ENCODE data around the gene TNNT1. TPM values are rescaled to one million over a fixed set of nuclear protein-coding genes. Genes with fewer than 3 reads are reported as not detected.

The TNNT1 gene
- total RNA-seq, 1 donor from 2014 or later = not detected

DNA sequence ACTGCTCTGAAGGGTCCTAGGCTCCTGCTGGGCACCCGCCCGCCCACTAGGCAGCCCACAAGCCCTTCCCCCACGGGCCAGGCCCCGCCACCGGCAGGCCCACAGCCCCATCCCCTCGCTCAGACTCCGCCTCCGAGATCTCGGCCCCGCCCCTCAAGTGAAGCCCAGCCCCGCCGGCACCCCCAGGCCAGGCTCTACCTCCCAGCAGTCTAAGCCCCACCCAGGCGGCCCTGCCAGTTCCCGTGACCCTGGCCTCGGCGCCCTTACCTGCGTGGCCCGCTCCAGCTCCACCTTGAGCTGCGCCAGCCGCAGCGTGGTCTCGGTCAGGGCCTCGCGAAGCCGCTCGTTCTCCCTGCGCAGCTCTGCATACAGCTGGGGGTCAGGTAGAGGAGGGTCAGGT lies 57.1 kb downstream of the TNNT1 start:
- intact Hi-C loops (cut with micrococcal nuclease) = no loop called here

DNA sequence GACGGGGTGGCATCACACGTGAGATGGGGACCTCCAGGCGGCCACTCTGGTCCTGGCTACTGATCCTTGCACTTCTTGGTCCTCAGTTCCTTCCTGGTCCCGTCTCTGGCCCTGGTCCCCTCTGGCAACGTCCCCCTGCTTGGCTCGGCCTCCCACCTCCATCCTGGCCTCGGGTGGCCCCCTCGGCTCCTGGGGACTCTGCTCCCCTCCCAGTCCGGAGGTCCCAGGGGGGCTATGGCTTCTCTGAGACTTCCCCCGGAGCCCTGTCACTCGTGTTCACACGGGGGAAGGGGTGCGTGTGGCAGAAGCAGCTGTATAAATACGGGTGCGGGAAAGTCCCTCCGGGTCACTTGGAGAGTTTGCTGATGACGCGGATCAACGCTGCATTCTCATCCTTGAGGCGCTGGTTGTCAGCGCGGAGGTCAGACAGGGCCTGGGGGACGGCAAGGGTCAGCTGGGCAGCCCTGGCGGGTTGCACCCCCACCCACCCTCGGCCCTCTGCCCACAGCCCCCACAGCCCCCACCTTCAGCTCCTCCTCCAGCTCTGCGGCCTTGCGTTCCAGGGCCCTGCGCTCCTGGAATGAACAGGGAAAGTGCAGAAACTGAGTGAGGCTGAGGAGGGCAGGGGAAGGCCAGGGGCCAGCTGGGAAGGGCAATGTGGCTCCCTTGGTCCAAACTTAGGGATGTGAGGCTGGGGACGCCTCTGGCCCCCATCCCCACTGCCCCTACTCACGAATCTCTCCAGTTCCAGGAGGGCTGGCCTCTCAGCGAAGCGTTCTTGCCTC lies 57.7 kb downstream of the TNNT1 start:
- intact Hi-C loops (cut with micrococcal nuclease) = no loop called here

- intact Hi-C loops (cut with micrococcal nuclease) = no loop called here
These were observed 58.4 kb downstream of the TNNT1 start for GRCh38 chr19:55090564-55090963.

GRCh38 chr19:55089342-55089944 lies 59.6 kb downstream of the TNNT1 start:
- intact Hi-C loops (cut with micrococcal nuclease) = loop anchor here (2.0 kb wide), 1 partner anchor 27 kb away; the partner anchor contains the start of gene PPP1R12C

DNA sequence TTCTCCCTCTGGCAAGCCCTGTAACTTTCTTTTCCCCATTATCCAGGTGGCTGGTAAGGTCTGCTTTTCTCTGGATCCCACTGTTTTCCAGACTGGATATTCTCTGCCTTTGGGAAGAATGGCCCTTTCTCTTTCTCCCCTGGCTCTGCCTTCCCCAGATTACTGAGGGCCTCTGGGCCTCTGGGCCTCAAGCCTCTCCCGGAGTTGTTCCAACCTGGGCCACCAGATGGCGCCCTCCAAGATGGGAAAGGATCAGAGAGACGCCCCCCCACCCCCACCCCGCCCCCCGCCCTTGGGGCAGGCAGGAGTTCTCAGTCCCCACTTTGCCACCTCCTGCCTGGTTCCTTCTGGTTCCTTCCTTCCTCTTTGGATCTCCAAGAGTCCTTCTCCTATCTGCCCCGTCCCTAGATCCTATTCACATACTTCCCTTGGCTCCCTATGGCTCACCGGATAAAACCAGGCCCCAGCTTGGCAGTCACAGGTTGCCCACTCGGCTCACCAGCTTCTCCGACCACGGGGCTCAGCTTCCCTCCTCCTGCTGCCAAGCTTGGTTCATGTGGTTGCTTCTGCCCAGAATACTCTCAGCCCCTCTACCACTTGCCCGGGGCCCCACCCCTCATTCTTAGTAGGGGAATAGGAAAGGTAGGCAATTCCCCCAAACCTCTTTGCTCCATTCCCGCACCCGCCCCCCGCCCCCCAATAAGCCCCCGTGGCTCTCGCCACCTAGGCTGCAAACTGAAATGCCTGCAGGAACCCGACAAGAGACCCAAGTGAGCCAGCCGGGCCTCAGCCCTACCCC lies 60.3 kb downstream of the TNNT1 start:
- intact Hi-C loops (cut with micrococcal nuclease) = loop anchor here (1.0 to 2.0 kb wide), 3 partner anchors 28 to 330 kb away; partner anchors contain the start of gene PPP1R12C

GRCh38 chr19:55088021-55088451 lies 61.0 kb downstream of the TNNT1 start:
- intact Hi-C loops (cut with micrococcal nuclease) = loop anchor here (1.0 to 2.0 kb wide), 3 partner anchors 29 to 330 kb away; partner anchors contain the start of gene PPP1R12C

- intact Hi-C loops (cut with micrococcal nuclease) = no loop called here
These were observed 61.5 kb downstream of the TNNT1 start for GRCh38 chr19:55087542-55087901.

GRCh38 chr19:55086730-55087541 lies 62.1 kb downstream of the TNNT1 start:
- intact Hi-C loops (cut with micrococcal nuclease) = no loop called here

DNA sequence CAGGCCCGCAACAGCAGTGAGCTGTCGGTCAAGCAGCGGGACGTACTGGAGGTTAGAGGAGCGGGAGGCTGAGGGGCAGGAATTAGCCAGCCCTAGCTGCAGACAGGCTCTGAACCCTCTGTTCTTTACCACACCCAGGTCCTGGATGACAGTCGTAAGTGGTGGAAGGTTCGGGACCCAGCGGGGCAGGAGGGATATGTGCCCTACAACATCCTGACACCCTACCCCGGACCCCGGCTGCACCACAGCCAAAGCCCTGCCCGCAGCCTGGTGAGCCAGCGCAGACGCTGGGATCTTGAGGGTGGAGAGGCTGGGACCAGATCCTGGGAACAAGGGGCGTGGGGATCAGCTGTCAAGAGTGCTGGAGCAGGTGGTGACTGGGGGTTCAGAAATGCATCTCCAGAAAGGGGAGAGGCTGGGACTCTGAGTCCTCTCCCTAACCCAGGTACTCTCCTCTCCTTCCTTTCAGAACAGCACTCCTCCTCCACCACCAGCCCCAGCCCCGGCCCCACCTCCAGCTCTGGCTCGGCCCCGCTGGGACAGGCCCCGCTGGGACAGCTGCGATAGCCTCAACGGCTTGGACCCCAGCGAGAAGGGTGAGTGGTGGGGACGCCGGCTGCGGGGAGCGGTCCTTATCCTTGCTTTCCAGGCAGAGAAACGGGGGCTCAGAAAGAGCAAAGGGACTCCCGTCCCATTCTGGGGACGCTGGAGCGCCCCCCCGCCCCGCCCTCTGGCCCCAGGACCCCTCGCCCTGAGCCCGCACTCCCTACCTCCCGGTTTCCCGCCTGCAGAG lies 62.9 kb downstream of the TNNT1 start:
- intact Hi-C loops (cut with micrococcal nuclease) = no loop called here

DNA sequence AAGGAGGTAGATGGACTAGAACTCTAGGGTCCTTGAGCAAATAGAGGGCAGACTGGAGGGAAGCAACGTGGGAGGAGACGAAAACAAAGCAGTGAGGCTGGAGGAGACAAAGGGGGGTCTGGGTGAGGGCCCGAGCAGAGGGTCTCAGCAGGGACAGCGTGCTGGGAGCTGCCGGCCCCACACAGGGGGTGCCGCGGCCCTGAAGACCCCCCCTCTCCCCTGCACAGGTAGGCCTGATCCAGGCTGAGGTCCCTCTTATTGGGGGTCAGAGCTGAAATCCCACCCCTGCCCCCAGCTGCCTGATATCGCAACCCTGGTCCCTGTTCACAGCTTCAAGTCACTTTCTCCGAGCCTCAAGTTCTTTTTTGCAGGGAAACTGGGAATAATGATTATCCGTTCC lies 64.6 kb downstream of the TNNT1 start:
- intact Hi-C loops (cut with micrococcal nuclease) = loop anchor here (5.0 kb wide), 1 partner anchor 268 kb away; the partner anchor contains the start of gene COX6B2

DNA sequence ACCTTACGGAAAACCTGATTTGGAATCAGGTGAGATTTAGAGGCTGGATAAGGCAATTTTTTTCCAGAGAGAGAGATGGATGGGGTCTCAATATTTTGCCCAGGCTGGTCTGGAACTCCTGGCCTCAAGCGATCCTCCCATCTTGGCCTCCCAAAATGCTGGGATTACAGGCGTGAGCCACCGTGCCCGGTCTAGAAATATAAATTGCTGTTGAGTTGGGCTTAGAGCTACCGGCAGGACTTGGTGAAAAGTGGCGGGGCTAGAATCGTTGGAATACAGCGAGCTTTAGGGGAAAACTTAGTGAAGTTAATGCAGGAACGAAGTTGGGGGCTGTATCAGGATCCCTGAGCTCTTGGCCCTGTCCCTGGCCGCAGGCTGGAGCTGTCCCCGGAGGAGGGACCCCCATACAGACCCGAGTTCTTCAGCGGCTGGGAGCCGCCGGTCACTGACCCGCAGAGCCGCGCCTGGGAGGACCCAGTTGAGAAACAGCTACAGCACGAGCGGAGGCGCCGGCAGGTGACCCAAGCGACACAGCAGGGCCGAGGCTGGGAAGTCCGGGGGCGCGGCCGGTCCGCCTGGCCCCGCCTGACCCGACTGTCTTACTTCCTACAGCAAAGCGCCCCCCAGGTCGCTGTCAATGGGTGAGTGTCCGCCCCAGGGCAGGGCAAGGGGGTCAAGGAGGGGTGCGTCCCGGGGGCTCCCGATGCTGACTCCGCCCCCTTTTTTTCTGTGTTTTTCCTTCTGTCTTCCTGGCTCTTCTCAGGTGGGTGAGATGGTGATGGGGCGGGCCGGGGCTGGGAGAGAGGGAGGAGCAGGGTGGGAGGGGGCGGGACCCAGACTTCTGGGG lies 65.8 kb downstream of the TNNT1 start:
- intact Hi-C loops (cut with micrococcal nuclease) = loop anchor here (5.0 kb wide), 1 partner anchor 269 kb away; the partner anchor contains the start of gene COX6B2

Other genes with a start within 250 kb of the TNNT1 start
- gene NCR1, start 243.1 kb downstream of the TNNT1 start, total RNA-seq = not detected in 2 replicates
- gene NLRP7, start 201.7 kb downstream of the TNNT1 start, total RNA-seq = 0.12 and 0.20 TPM in 2 replicates
- gene NLRP2, start 182.8 kb downstream of the TNNT1 start, total RNA-seq = 23.6 TPM in 2 replicates
- 0.49 and 0.64 TPM in 2 replicates for gene GP6, start 110.9 kb downstream of the TNNT1 start, total RNA-seq
- 19.6 and 20.9 TPM in 2 replicates for gene RDH13, start 86.1 kb downstream of the TNNT1 start, total RNA-seq
- gene EPS8L1, start 73.3 kb downstream of the TNNT1 start, total RNA-seq = 4.1 and 4.2 TPM in 2 replicates
- 153 TPM in 2 replicates for gene PPP1R12C, start 31.6 kb downstream of the TNNT1 start, total RNA-seq
- gene TNNI3, start 8.5 kb upstream of the TNNT1 start, total RNA-seq = 0.63 TPM in 1 of 2 replicates, not detected in the other
- not detected in 2 replicates for gene DNAAF3, start 17.4 kb upstream of the TNNT1 start, total RNA-seq
- not detected in 2 replicates for gene SYT5, start 31.1 kb upstream of the TNNT1 start, total RNA-seq
- 0.05 and 0.07 TPM in 2 replicates for gene PTPRH, start 60.3 kb upstream of the TNNT1 start, total RNA-seq
- gene TMEM86B, start 79.6 kb upstream of the TNNT1 start, total RNA-seq = 11.2 and 12.6 TPM in 2 replicates
- 242 and 247 TPM in 2 replicates for gene PPP6R1, start 109.8 kb upstream of the TNNT1 start, total RNA-seq
- gene HSPBP1, start 130.9 kb upstream of the TNNT1 start, total RNA-seq = 30.0 and 33.5 TPM in 2 replicates
- gene BRSK1, start 134.8 kb upstream of the TNNT1 start, total RNA-seq = 8.1 and 10.0 TPM in 2 replicates
- gene TMEM150B, start 176.1 kb upstream of the TNNT1 start, total RNA-seq = 0.93 and 1.4 TPM in 2 replicates
- 15.4 and 19.9 TPM in 2 replicates for gene KMT5C, start 190.7 kb upstream of the TNNT1 start, total RNA-seq
- 0.44 and 0.51 TPM in 2 replicates for gene COX6B2, start 205.5 kb upstream of the TNNT1 start, total RNA-seq
- not detected in 2 replicates for gene GARIN5B, start 214.1 kb upstream of the TNNT1 start, total RNA-seq
- 0.51 and 0.74 TPM in 2 replicates for gene IL11, start 221.3 kb upstream of the TNNT1 start, total RNA-seq
- gene TMEM190, start 227.6 kb upstream of the TNNT1 start, total RNA-seq = not detected in 2 replicates
- gene TMEM238, start 235.1 kb upstream of the TNNT1 start, total RNA-seq = 11.8 and 14.8 TPM in 2 replicates
- gene RPL28, start 236.7 kb upstream of the TNNT1 start, total RNA-seq = 2,242 and 2,308 TPM in 2 replicates

Measured in T-helper 1 cell treated with Interleukin-12 subunit alpha and Interleukin-12 subunit beta and Interleukin-4 antibody, amounts not matched to agents 30 ng/mL and 1 ng/mL, for 36 hours (primary cell).